CD14-positive monocyte (primary cell): ENCODE measurements around the gene NFYC. TPM values are rescaled to one million over a fixed set of nuclear protein-coding genes. Genes with fewer than 3 reads are reported as not detected.
A peak's percentile ranks its signal among the peaks of the same experiment; 100 is the strongest.

Source experiments
- DNase-seq, 3 donors: peaks; one replicate each; pipeline ENCODE4 v3.0.0-alpha.2; 2011 to 2022
- H2AFZ ChIP-seq: 2 replicates; pipeline ENCODE4 v1.6.0; 2012; ENCODE audit warnings: mild to moderate bottlenecking, low read depth, low read length, inconsistent platforms; ENCODE audit not compliant: insufficient read depth, poor library complexity, severe bottlenecking
- H3K27ac ChIP-seq, 2 donors: 1 replicate in 1 of 2; 2 replicates in 1 of 2; pipeline ENCODE4 v1.5.1; 2012 to 2013; ENCODE audit warnings: low read length in 2 of 2, control low read depth in 1 of 2, inconsistent platforms in 1 of 2, low read depth in 1 of 2, mild to moderate bottlenecking in 1 of 2
- H3K27me3 ChIP-seq, 2 donors: one replicate each; pipeline versions ENCODE4 v1.6.0 to v1.6.1; 2011 to 2013; ENCODE audit warnings: low read length in 2 of 2; ENCODE audit not compliant: control insufficient read depth in 2 of 2, insufficient read depth in 2 of 2
- H3K36me3 ChIP-seq, 2 donors: replicated peaks in 1 of 2; 1 replicate in 1 of 2; 2 replicates in 1 of 2; pipeline versions ENCODE4 v1.5.1 to v1.6.1; 2012 to 2013; ENCODE audit warnings: low read length in 2 of 2, control low read depth in 1 of 2, inconsistent platforms in 1 of 2, mild to moderate bottlenecking in 1 of 2; ENCODE audit not compliant: insufficient read depth in 2 of 2, control insufficient read depth in 1 of 2
- H3K4me1 ChIP-seq, 2 donors: 1 replicate in 1 of 2; 2 replicates in 1 of 2; pipeline versions ENCODE4 v1.5.1 to v1.6.1; 2012 to 2013; ENCODE audit warnings: low read length in 2 of 2, control low read depth in 1 of 2, inconsistent platforms in 1 of 2, mild to moderate bottlenecking in 1 of 2, moderate library complexity in 1 of 2; ENCODE audit not compliant: insufficient read depth in 2 of 2, control insufficient read depth in 1 of 2
- H3K4me2 ChIP-seq: replicated peaks from 2 replicates; pipeline ENCODE3; 2012; ENCODE audit warnings: low read length, moderate library complexity, mild to moderate bottlenecking; ENCODE audit not compliant: poor library complexity, severe bottlenecking; ENCODE audit errors: extremely low read depth
- H3K4me3 ChIP-seq, 3 experiments: fragments of 200-600 bp in 1 of 3; sonication (generic) in 1 of 3; replicated peaks in 1 of 3; 1 replicate in 2 of 3; 2 replicates in 1 of 3; pipeline ENCODE4 v1.5.1; 2011 to 2013; ENCODE audit warnings: low read length in 3 of 3, mild to moderate bottlenecking in 3 of 3, control low read depth in 2 of 3, low read depth in 2 of 3, inconsistent platforms in 1 of 3, moderate library complexity in 1 of 3
- H3K79me2 ChIP-seq: 2 replicates; pipeline ENCODE4 v1.6.0; 2012; ENCODE audit warnings: mild to moderate bottlenecking, control low read depth, inconsistent platforms, low read length, moderate library complexity; ENCODE audit not compliant: insufficient read depth
- H3K9ac ChIP-seq: 2 replicates; pipeline ENCODE4 v1.6.0; 2017; ENCODE audit warnings: low read length, mild to moderate bottlenecking; ENCODE audit not compliant: insufficient read depth, poor library complexity, severe bottlenecking
- H3K9me3 ChIP-seq, 2 donors: replicated peaks in 1 of 2; 1 replicate in 1 of 2; 2 replicates in 1 of 2; pipeline versions ENCODE4 v1.5.1 to v1.6.1; 2012 to 2013; ENCODE audit warnings: low read length in 2 of 2, control low read depth in 1 of 2; ENCODE audit not compliant: control insufficient read depth in 1 of 2, insufficient read depth in 1 of 2
- H4K20me1 ChIP-seq: 2 replicates; pipeline ENCODE4 v1.6.0; 2012; ENCODE audit warnings: mild to moderate bottlenecking, low read length, control low read depth, moderate library complexity; ENCODE audit not compliant: insufficient read depth
- H3K27ac Mint-ChIP-seq, 7 donors: one replicate each; pipeline ENCODE4 v1.8.0; 2020; ENCODE audit warnings: mild to moderate bottlenecking in 7 of 7, mixed read lengths in 7 of 7, moderate library complexity in 6 of 7, inconsistent platforms in 2 of 7
- H3K27me3 Mint-ChIP-seq, 3 donors: one replicate each; pipeline ENCODE4 v1.8.0; 2021 to 2022; ENCODE audit warnings: low read depth in 3 of 3, mild to moderate bottlenecking in 3 of 3, mixed read lengths in 3 of 3, moderate library complexity in 3 of 3, inconsistent platforms in 1 of 3
- H3K36me3 Mint-ChIP-seq, 2 donors: one replicate each; pipeline ENCODE4 v1.8.0; 2020; ENCODE audit warnings: mixed read lengths in 2 of 2, inconsistent platforms in 1 of 2, mild to moderate bottlenecking in 1 of 2
- H3K4me1 Mint-ChIP-seq: one replicate; pipeline ENCODE4 v1.8.0; 2020; ENCODE audit warnings: mild to moderate bottlenecking, mixed read lengths
- H3K4me3 Mint-ChIP-seq, 2 donors: one replicate each; pipeline ENCODE4 v1.8.0; 2020; ENCODE audit warnings: mild to moderate bottlenecking in 2 of 2, mixed read lengths in 2 of 2, moderate library complexity in 1 of 2
- H3K9me3 Mint-ChIP-seq, 7 donors: one replicate each; pipeline ENCODE4 v1.8.0; 2020 to 2022; ENCODE audit warnings: mixed read lengths in 7 of 7, mild to moderate bottlenecking in 6 of 7, moderate library complexity in 6 of 7, inconsistent platforms in 2 of 7
- WGBS: methylation state at CpG from one replicate; pipeline ENCODE4 v1.1.5; 2013; ENCODE audit warnings: missing lambda C conversion rate; ENCODE audit not compliant: insufficient coverage; 5-methylcytosine and 5-hydroxymethylcytosine counted together
- intact Hi-C, 2 donors: fragments of 100-400 bp; cut with micrococcal nuclease; formaldehyde crosslinking; loops; one replicate each; pipeline versions ENCODE4 v1.15.0 to v1.15.1; 2023
- polyA minus RNA-seq: library from RNA; depleted of rRNA, polyadenylated mRNA; stranded (reverse); fragments of >200 nt; gene quantifications from 2 replicates; pipeline ENCODE4 v1.2.3, GENCODE V29; 2012
- polyA plus RNA-seq, 3 donors: library from polyadenylated mRNA; depleted of rRNA in 1 of 3; unstranded in 2 of 3; stranded (reverse) in 1 of 3; fragments of 300-500 nt in 2 of 3; fragments of >200 nt in 1 of 3; fragmentation: Illumina TruSeq in 2 of 3; gene quantifications; 1 replicate in 2 of 3; 2 replicates in 1 of 3; pipeline ENCODE4 v1.2.3, GENCODE V29; 2012 to 2021
- total RNA-seq, 12 experiments: library from RNA in 1 of 12; stranded (reverse) in 1 of 12; fragments of 120-200 nt in 1 of 12; gene quantifications; one replicate each; pipeline ENCODE4 v1.2.4 and lab custom pipeline; 2013 to 2026; ENCODE audit warnings: mixed read lengths in 6 of 12, inconsistent platforms in 1 of 12
- TF ChIP-seq, protein P1 (sequence below): fragments of 200-600 bp; IDR thresholded peaks from one replicate; pipeline ENCODE4 v1.8.0; 2022; ENCODE audit warnings: antibody characterized with exemption, mild to moderate bottlenecking

The NFYC gene
- total RNA-seq (2013): 38.3 TPM
- polyA plus RNA-seq (100 to 1,000 TPM in 1 of 3 donors, 10 to 100 TPM in 2; 61.2 to 142 (median 68.2) TPM), polyA minus RNA-seq (36.9 and 66.5 TPM in 2 replicates), total RNA-seq (lab: John Stamatoyannopoulos, UW) (23.6 to 70.4 (median 46.1) reads per million in 11 experiments)

DNA sequence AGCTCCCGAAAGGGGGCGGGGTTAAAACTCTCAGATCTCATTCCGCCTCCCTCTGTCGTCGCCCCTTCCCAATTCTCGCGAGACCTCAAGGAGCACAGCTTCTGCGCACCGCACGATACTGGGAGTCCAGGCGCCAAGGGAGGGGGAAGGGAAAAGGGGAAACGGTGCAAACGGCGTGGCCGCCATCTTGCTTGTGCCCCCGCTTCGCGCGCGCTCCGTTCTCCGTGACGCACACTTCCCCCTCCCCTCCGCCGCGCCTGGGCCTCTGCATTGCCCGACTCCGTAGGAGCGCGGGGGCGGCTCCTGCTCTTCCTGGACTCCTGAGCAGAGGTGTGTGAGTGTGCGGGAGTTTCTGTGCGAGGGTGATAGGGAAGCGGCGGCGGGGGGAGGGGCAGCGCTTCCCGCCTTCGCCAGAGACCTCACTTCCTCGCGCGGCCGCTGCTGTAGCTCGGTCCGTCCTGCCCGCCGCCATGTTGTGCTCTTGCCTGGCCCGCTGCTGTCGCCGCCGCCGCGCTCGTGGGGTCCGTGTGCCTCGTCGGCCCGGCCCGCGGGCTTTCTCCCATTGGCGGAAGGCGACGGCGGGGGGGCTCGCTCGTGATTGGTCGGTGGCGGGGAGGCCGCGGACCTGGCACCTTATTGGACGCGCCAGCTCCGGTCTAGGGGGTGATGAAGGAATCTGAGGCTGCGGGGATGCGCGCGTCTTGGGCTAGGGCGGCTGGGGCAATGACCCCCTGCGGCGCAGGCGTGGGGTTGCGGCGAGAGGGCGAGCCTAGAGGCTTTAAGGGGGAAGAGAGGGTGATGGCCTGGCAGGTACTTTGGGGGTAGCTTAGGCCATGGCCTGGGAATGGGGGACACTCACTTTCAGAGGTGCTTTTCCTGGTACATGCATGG is at the start of gene NFYC:
Gene NFYC (plus strand): TSS at position 167 of the 891 bp plus-strand sequence. CDS start 47,140 bp downstream, outside the sequence.
- Histone ChIP-seq H3K9ac (peak within 1 kb of the TSS; percentile 100), H3K4me1 (peaks cover 22 to 33% of the 10 kb centered on the region in 2 donors), H3K27me3 (no peaks in the 10 kb centered on the region), H3K4me3 (peak within 1 kb of the TSS; percentile 70 to 96 (median 82)), H2AFZ (peak within 1 kb of the TSS; percentile 81), H4K20me1 (peaks cover 55% of the 10 kb centered on the region), H3K79me2 (peaks cover 84% of the 10 kb centered on the region), H3K36me3 (peaks cover 2 to 17% of the 10 kb centered on the region in 2 donors), H3K4me2 (peak within 1 kb of the TSS; percentile 93), H3K9me3 (no peaks in the 10 kb centered on the region), H3K27ac (peak within 1 kb of the TSS; percentile 99 to 100)
- peaks cover 44% of the 10 kb centered on the region for H3K4me1 Mint-ChIP-seq
- H3K9me3 Mint-ChIP-seq: peaks cover 0 to 2% (median 0%) of the 10 kb centered on the region in 7 donors
- peak; percentile 98 to 99 (median 99) for DNase-seq
- H3K36me3 Mint-ChIP-seq: peaks cover 15 to 16% of the 10 kb centered on the region in 2 donors
- intact Hi-C loops: no loop called here
- peak within 1 kb of the TSS; percentile 89 to 99 for H3K4me3 Mint-ChIP-seq
- no peaks in the 10 kb centered on the region for H3K27me3 Mint-ChIP-seq
- TF ChIP-seq, protein P1, sequence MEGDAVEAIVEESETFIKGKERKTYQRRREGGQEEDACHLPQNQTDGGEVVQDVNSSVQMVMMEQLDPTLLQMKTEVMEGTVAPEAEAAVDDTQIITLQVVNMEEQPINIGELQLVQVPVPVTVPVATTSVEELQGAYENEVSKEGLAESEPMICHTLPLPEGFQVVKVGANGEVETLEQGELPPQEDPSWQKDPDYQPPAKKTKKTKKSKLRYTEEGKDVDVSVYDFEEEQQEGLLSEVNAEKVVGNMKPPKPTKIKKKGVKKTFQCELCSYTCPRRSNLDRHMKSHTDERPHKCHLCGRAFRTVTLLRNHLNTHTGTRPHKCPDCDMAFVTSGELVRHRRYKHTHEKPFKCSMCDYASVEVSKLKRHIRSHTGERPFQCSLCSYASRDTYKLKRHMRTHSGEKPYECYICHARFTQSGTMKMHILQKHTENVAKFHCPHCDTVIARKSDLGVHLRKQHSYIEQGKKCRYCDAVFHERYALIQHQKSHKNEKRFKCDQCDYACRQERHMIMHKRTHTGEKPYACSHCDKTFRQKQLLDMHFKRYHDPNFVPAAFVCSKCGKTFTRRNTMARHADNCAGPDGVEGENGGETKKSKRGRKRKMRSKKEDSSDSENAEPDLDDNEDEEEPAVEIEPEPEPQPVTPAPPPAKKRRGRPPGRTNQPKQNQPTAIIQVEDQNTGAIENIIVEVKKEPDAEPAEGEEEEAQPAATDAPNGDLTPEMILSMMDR: no peak
- peak within 1 kb of the TSS; percentile 98 to 99 (median 99) for H3K27ac Mint-ChIP-seq
- WGBS: under 1% methylated on average over 64 of the region's 84 CpGs

DNA sequence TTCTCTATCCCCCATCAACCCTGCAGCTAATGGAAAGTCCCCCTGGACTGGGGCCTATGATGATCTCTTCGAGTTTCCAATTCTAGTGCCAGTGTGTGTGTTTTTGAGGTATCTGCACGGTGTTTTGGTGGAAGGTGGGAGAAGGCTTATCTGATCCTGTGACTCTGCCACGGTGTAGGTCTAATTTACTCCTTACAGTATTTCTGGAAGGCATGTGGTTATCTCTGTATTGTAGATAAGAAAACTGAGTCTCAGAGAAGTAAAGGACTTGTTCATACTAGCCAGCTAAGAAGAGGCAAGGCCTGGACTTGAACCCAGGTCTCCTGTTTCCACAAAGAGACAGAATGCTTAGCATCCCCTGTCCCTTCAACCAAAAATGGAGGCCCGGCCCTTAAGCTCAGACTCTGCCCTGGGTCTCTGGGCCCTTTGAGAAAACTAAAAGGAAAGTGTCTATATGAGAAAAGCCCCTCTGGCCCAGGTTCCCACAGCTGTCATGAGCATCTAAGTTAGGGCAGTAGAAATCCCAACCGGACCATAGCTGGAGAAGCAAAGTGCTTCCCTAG is 46.3 kb upstream of the NFYC start:
- no peak overlapping the region for H3K9ac ChIP-seq
- TF ChIP-seq, protein P1: no peak
- intact Hi-C loops: no loop called here
- no peak overlapping the region for H3K4me2 ChIP-seq
- Mint-ChIP-seq H3K4me1 (no peaks in the 10 kb centered on the region), H3K27ac (no peak overlapping the region), H3K9me3 (peaks cover 0 to 3% (median 0%) of the 10 kb centered on the region in 7 donors), H3K4me3 (no peak overlapping the region), H3K36me3 (no peaks in the 10 kb centered on the region), H3K27me3 (peaks cover 3 to 5% (median 4%) of the 10 kb centered on the region in 3 donors)
- no peaks in the 10 kb centered on the region for H3K79me2 ChIP-seq
- H3K4me3 ChIP-seq: no peak overlapping the region
- no peaks in the 10 kb centered on the region for H4K20me1 ChIP-seq
- no peaks in the 10 kb centered on the region for H3K36me3 ChIP-seq
- no peak overlapping the region for H2AFZ ChIP-seq
- no peaks in the 10 kb centered on the region for H3K4me1 ChIP-seq
- DNase-seq: no peak
- H3K9me3 ChIP-seq: no peaks in the 10 kb centered on the region
- H3K27me3 ChIP-seq: no peaks in the 10 kb centered on the region
- H3K27ac ChIP-seq: no peak overlapping the region
- WGBS: 100% methylated on average over 1 of the region's 5 CpGs
